OCI-M2 (cell line): ENCODE data around the gene TKT.
"Not testable (repeated sequence)": the region's sequence is repeated elsewhere in the genome, so short reads cannot be mapped to it uniquely, and the experiment has no call there.

Experiments used
- DNase-seq: peaks from one replicate; lab custom pipeline; 2025; ENCODE audit not compliant: unreplicated experiment; lab: John Stamatoyannopoulos, UW

TKT gene

DNA sequence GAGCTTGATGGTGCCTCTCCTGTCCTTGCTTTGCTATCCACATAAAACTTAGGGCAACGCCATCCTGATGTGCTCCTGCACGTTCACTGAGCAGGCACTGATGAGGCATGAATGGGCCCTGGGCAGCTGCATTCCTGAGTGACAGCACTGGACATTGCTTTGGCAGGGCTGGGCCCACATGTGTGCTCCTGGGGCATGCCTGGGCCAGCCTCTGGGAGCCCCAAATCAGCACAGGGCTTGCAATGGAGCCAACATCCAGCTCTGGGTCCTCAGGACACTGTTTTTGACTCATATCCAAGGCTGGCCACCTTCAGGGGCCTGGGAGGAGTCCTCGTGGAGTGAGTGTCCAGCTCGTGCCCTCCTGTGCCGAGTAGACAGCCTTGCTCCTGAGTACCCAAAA, 5.9 kb upstream of the TKT start:
- no peak for DNase-seq

DNA sequence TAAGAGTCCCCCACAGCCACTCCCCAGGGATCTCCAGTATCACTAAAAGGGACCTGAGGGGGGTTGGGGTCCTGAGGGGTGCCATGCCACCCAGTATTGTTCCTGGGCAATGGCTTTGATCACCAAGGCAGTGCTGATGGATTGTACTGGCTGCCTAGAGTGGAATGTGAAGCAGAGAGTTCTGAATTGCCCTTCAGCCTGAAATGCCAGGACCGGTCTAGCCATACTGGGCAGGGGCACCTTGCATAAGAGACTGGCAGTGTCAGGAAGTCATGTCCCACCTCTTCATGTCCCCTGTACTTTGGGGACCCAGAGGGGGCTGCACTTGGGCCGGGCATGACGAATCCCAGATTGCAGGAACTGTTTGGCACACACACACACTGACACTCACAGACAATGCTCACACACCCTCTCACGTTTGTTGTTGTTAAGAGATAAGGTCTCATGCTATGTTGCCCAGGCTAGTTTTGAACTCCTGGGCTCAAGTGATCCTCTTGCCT, 4.5 kb upstream of the TKT start:
- DNase-seq: no peak

DNA sequence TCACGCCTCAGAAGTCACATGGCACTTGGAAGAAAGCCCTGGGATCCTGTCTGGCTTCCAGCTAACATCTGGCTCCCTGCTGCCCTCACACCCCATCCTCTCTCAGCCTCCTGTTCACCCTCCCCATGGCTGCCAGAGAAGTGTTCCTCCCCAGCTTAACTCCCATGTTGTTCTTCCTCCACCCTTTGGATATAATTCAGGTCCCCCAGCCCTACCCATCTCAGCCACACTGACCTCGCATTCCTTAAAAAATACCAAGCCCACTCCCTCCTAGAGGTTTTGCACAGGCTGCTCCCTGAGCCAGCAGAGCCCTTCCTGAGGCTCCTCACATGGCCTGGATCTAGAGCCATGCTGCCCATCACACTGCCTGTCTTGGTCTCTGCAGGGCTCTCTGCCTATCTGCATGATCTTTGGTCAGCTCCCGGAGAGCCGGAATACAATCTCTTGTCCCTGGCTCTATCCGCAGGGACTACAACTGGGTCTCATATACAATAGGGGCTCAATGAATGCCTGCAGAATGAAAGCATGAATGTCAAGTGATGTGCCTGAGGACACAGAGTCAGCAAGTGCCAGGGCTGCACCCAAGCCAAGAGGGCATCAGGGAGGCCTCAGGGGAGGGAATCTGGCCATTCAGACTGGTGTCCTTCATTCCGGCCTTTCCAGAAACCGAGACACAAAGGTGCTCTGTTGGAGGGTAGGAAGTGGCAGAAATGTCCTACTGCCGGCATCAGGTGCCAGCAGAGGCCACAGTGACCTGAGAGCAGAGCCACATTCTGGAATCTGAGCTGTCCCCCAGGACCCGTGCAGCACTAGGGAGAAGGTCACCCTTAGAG, 3.8 kb upstream of the TKT start:
- no peak for DNase-seq

DNA sequence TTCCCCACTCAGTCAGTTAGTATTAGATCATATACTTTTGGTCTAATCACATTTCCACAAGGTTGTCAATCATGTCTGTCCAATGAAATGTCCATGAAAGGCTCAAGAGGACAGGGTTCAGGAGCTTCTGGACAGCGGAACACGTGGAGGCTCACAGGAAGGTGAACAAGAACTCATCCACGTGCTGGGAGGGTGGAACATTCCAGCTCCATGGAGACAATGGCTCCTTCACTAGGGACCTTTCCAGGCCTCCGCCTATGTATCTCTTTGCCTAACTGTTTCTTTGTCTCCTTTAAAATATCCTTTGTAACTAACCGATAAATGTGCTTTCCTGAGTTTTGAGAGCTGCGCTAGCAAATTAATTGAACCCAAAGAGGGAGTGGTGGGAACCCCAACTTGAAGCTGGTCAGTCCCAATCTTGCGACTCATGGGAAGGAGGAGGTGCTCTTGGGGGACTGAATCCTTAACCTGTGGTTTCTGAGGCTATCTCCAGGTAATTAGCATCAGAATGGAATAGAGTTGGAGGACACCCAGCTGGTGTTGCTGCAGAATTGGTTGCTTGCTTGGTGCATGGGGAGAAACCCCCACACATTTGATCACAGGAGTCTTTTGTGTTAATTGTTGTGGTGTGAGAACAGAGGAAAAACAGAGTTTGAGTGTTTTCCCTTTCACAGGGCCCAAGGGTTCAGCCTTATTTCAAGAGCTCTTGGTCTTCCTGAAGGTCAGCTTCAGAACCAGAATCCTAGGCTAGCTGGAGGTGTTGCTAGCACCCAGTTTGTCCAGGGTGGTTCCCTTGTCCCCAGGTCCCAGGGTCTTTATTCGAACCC, 3.0 kb upstream of the TKT start:
- DNase-seq: no peak

DNA sequence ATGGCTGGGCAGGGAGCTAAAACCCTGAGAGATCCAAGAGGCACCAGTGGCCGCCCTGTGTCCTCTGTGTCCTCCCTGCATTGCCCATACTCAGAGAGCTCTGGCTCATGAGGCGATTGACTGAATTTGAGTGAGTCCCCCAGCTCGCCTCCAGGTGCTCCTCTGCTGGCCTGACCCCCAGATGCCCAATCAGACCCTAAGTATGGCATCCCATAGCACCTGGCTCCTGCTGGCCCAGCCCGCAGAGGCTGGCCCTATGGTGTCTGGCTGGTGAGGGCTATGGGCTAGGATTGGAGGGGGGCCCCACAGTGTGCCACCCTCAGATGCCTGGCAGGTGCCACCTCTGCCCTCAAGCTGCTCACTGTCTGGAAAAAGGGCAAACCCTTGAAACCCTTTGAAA, 1.6 kb upstream of the TKT start:
- DNase-seq: no peak

DNA sequence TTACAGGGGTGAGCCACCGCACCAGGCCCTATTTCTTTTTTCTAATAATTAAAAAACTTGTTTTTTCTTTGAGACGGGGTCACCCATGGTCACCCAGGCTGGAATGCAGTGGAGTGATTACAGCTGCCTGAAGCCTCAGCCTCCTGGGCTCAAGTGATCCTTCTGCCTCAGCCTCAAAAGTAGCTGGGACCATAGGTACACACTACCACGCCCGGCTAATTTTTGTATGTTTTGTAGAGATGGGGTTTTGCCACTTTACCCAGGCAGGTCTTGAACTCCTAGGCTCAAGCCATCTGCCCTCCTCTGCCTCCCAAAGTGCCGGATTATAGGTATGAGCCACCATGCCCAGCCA, 858 bp upstream of the TKT start:
- DNase-seq: no peak

DNA sequence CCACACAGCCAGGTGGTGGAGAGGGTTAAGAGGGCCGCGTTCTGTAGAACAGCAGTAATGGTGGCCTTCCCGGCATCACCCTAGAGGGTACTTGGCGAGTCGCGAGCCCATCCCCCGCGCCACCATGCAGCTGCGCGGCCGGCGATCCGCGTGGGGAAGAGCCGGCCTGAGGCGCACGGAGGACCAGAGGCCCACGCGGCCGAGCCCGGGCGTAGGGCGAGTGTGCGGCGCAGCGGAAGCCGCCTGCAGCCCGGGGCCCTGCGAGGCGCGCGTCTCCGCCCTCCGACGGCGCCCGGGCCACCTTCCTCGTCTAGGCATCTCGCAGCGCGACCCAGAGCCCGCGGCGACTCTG, 423 bp downstream of the TKT start:
- DNase-seq: no peak

DNA sequence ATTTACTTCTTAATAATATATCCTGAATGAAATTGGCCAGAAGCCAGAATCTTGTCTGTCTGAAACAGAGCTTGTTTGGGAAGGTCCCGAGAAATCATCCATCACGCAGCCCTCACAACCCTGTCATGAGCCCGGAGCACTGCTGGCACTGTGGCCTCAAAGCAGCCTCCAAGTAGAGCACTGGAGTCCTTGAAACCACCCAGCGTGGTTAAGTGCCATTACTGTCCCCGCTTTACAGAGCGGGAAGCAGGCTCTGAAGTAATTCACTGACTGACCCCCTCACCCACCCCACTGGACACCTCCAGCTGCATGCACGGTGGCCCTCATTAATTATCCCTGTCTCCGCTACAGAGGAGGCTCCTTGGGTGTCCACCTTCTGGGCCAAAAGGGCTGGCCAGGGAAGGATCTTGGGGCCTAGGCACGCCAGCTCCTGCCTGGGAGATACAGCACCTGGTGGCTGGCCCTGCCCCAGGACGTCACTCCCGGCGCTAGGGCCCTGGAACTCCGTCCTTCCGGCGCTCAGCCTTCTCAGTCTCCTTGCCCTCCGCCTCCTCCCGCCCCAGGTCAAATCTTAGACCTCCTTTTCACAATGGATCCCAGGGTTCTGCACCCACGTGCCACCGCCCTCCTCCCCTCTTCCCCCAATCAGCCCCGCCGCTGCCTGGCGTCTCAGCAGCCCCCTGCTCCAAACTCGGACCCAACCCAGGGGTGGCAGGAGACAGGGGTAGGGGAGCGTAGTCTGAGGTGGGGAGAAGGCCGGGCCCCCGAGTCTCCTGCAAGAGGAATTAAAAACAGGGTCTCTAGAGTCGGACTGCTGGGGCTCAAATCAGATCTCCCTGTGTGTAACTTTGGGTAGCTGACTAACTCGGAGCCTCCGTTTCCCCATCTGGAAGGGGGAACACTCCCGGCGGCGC, 1.1 kb downstream of the TKT start:
- no peak for DNase-seq

DNA sequence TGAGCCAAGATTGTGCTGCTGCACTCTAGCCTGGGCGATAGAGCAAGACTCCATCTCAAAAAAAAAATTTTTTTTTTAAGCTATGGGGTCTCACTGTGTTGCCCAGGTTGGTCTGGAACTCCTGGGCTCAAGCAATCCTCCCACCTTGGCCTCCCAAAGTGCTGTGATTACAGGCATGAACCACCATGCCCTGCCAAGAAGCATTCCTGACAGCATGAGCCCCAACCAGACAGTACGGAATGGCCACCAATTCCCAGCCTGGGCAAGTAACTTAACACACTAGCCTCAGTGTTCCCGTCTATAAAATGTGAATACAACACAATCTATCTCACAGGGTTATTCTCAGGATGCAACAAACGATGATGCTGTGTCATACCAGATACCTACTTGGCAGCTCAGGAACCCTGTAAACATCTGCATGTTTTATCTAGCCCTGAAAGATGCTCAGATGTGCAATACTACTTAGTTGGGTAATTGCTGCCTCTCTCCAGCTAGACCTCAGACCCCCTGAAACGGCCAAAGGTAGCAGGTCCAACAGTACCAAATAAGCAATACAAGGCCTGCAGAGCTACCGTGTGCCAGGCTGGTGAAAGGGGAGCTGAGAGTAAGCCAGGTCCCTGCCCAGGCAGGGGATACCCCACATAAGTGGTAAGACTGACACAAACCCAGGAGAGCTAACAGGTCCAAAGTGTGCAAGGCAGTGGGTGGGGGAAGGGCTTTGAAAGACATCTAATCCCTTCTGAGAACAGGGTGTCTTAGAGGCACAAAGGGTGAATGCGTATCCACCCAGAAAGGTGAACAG, 1.9 kb downstream of the TKT start:
- no peak for DNase-seq

DNA sequence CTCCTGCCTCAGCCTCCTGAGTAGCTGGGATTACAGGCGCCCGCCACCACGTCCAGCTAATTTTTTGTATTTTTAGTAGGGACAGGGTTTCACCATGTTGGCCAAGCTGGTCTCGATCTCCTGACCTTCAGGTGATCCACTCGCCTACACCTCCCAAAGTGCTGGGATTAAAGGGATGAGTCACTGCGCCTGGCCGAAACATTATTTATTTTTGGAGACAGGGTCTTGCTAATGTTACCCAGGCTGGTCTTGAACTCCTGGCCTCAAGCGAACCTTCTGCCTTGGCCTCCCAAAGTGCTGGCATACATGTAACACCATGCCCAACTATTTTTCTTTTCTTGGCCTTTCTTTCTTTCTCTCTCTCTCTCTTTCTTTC, 2.9 kb downstream of the TKT start:
- DNase-seq: not testable (repeated sequence)

DNA sequence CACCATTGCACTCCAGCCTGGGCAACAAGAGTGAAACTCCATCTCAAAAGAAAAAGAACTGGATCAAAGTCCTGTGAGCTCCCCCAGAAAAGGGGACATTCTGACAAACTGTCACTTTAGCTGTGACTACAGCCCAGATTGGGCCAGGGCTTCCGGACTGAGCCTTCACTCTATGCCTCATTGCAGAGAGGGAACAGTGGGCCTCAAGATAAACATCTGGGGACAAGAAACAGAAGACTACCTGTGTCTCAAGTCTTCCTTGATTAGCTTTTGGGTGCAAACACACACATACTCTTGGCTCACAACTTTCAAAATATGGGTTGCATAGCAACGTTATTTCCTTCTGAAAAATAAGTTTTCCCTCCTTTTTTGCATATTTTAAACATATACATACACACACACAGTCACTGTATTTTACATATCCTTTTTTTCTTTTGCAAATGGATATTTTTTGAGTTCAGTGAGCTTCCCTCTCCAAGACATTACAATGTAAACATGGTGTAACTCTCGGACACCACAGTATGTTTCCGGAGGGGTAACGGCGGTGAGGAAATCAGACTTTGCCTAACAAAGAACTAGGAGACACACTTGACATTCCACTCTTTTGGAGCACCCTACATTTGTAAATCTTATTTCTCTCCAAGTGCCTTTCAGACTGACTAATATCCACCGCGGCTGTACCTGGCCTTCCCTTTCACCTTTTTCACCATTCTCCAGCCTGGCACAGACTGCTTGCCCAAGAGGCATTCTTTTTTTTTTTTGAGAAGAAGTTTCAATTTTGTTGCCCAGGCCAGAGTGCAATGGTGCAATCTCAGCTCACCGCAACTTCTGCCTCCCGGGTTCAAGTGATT, 3.5 kb downstream of the TKT start:
- no peak for DNase-seq

DNA sequence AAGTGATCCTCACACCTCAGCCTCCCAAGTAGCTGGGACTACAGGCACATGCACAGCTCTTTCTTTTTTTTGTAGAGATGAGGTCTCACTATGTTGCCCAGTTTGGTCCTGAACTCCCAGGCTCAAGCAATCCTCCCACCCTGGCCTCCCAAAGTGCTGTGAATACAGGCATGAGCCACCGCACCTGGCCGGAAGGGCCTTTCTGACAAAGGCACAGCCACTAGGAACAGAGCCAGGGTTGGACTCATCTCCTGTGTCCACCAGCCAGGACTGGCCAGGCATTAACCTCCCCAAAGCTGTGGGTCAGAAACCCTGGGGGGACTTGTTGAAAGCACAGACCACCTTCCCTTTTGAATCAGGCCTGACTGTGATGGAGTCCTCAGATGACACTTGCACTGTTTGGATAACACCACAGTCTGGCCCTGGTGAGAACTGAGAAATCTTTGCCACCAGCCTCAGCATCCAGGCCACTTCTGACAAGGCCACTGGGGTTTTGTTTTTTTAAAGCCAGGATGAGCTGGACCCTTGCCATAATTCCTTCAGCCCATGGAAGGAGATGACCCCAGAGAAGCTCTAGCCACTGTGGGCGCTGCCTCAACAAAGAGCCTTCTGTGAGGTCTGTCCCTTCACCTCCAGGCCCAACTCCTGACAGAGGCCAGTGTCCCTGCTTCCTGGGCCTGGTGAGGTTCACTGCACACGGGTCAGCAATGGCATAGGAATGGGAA, 4.8 kb downstream of the TKT start:
- no peak for DNase-seq

DNA sequence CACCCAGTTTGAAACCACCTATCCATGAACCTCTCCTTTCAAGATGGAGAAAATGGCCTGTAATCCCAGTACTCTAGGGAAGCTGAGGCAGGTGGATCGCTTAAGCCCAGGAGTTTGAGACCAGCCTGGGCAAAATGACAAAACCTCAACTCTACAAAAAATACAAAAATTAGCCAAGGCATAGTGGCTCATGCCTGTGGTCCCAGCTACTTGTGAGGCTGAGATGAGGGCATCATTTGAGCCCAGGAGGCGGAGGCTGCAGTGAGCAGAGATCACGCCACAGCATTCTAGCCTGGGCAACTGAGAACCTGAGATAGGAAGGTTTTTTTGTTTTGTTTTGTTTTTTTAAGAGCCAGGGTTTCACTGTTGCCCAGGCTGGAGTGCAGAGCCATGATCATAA, 5.4 kb downstream of the TKT start:
- DNase-seq: no peak

DNA sequence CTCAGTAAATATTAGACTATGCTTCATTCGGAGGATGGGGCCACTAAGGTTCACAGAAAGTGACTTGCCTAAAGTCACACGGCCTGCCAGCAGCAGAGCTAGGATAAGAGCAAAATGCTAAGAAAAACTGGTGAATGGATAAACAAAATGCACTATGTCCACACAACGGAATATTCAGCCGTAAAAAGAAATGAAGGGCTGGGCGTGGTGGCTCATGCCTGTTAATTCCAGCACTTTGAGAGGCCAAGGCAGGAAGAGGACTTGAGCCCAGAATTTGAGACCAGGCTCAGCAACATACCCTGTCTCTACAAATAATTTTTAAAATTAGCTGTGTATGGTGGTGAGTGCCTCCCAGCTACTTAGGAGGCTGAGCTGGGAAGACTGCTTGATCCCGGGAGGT, 7.7 kb downstream of the TKT start:
- no peak for DNase-seq

DNA sequence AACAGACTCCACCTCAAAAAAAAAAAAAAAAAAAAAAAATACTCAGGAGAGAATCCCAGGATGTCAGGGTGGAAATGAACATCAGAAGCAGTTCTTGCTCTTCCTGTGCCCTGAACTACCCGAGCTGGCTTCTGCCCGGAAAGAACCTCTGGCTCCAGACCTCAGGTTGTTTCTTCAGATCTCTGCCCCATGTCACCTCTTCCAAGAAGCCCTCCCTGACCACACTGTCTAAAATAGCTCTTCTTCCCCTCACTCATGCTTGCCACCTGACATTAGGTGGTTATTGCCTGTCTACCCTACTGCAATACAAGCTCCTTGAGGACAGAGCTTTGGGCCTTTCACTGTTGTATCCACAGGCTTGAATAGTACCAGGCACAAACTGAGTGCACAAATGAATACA, 8.2 kb downstream of the TKT start:
- DNase-seq: no peak

DNA sequence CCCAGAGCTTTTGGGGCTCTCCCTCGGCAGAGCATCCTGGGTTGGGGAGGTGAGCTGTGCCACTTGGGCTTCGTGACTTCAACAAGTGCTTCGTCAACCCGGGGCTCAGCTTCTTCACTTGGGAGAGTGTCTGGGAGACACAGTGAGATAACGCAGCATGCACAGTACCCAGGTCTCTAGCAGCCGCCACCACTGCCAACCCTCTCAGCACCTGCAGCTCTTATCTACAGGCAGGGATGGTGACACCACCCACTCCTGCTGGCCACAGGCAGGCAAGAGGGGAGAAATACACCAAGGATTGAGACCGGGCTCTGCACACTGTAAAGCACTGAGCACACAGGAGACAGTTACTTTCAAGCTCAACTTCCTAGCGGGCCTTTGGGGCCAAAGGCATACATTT, 11.6 kb downstream of the TKT start:
- DNase-seq: no peak

DNA sequence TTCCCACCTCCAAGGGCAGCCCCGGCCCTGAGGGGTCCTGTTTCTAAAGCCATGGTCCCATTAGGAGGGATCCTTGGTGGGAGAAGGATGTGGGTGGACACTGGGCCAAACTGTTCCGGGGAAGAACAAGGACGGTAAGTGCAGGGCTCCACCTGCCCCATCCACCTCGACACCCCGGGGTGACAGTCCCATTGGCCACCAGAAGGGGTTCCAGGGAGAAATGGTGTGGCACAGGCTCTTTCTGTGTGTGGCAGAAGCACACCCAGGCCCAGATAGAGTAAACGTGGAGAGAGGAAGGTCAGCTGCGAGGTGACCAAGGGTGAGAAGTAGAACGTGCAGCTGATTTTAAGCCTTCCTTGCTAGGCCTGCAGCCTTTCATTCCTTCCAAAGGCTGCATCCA, 12.0 kb downstream of the TKT start:
- no peak for DNase-seq

DNA sequence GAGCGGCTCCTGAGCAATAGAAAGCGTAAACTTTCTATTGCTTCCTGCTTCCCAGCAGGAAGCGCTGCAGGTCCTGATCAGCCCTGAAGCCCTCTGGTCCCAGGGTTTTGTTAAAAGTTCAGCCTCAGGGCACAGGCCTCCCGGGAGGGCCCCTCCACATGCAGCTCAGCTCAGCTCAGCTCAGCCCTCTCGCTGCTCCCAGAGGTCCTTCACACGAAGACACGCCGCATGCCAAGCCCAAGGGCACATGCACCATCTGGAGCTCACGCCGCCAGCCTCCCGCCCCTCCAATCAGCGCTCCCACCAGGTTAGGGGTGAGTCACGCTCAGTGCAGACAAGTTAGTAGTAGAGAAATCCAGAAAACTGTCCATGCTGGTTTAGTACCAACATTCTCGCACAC, 12.7 kb downstream of the TKT start:
- DNase-seq: no peak

DNA sequence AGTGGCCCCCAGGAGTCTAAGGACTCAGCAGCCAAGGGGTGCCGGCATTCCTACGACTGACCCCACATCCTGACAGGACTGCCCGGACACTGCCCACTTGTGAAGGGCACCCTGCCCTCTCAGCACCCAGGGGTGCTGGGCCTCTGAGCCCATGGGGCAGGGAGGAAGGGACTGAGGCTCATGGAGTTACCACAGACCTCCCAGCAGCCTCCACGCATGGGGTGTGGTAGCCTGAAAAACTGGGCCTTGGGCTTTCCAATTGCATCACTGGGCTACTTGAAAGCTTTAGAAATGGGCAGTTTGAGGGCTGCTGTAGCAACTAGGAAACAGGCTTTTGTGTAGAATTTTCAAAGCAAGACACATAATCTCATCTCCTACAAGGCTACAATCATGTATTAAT, 13.2 kb downstream of the TKT start:
- DNase-seq: no peak
